ENCODE measurements around the gene ARHGAP28. TPM values are rescaled to one million over a fixed set of nuclear protein-coding genes. Genes with fewer than 3 reads are reported as not detected.
"Not testable (repeated sequence)": the region's sequence is repeated elsewhere in the genome, so short reads cannot be mapped to it uniquely, and the experiment has no call there.

The ARHGAP28 gene
- total RNA-seq, 1 experiment from 2014 or later: not detected

GRCh38 chr18:6843308-6843707 is 113.8 kb downstream of the ARHGAP28 start:
- CTCF ChIA-PET: no interaction called here
- no peak for DNase-seq
- H3K27ac Mint-ChIP-seq (ENCODE audit: unreplicated experiment): no peak overlapping the region
- no peak for TF ChIP-seq CTCF (IDR thresholded peaks at IDR 0.05; ENCODE audit: unreplicated experiment)
- no peaks in the 10 kb centered on the region for H3K4me1 Mint-ChIP-seq (ENCODE audit: low read depth, unreplicated experiment)
- H3K27me3 Mint-ChIP-seq (ENCODE audit: unreplicated experiment): peaks cover 40% of the 10 kb centered on the region
- H3K9me3 Mint-ChIP-seq (ENCODE audit: low read depth, unreplicated experiment): no peaks in the 10 kb centered on the region
- no peak overlapping the region for H3K4me3 Mint-ChIP-seq (ENCODE audit: low read depth, unreplicated experiment)
- no TSS peak for BruUV-seq (replicated peaks)
- intact Hi-C loops (cut with micrococcal nuclease; ENCODE audit: unreplicated experiment): no loop called here
- no peaks in the 10 kb centered on the region for H3K36me3 Mint-ChIP-seq (ENCODE audit: insufficient read depth, unreplicated experiment)

- H3K27ac Mint-ChIP-seq (ENCODE audit: unreplicated experiment); H3K4me3 Mint-ChIP-seq (ENCODE audit: low read depth, unreplicated experiment); H3K9me3 Mint-ChIP-seq (ENCODE audit: low read depth, unreplicated experiment); BruUV-seq (replicated peaks); H3K36me3 Mint-ChIP-seq (ENCODE audit: insufficient read depth, unreplicated experiment); DNase-seq; CTCF ChIA-PET; H3K4me1 Mint-ChIP-seq (ENCODE audit: low read depth, unreplicated experiment); intact Hi-C loops (cut with micrococcal nuclease; ENCODE audit: unreplicated experiment): not testable (repeated sequence)
- peaks cover 26% of the 10 kb centered on the region for H3K27me3 Mint-ChIP-seq (ENCODE audit: unreplicated experiment)
These were observed 116.0 kb downstream of the ARHGAP28 start for GRCh38 chr18:6845521-6845920.

- Mint-ChIP-seq H3K27ac (ENCODE audit: unreplicated experiment) (no peak overlapping the region), H3K4me3 (ENCODE audit: low read depth, unreplicated experiment) (no peak overlapping the region), H3K36me3 (ENCODE audit: insufficient read depth, unreplicated experiment) (no peaks in the 10 kb centered on the region), H3K9me3 (ENCODE audit: low read depth, unreplicated experiment) (no peaks in the 10 kb centered on the region), H3K4me1 (ENCODE audit: low read depth, unreplicated experiment) (no peaks in the 10 kb centered on the region), H3K27me3 (ENCODE audit: unreplicated experiment) (peaks cover 14% of the 10 kb centered on the region)
- no peak for DNase-seq
- no TSS peak for BruUV-seq (replicated peaks)
- CTCF ChIA-PET: no interaction called here
- intact Hi-C loops (cut with micrococcal nuclease; ENCODE audit: unreplicated experiment): no loop called here
- no peak for TF ChIP-seq CTCF (IDR thresholded peaks at IDR 0.05; ENCODE audit: unreplicated experiment)
These were observed 120.9 kb downstream of the ARHGAP28 start for GRCh38 chr18:6850396-6850795.

GRCh38 chr18:6851480-6851879 is 122.0 kb downstream of the ARHGAP28 start:
- BruUV-seq (replicated peaks): no TSS peak
- no peaks in the 10 kb centered on the region for H3K9me3 Mint-ChIP-seq (ENCODE audit: low read depth, unreplicated experiment)
- H3K4me1 Mint-ChIP-seq (ENCODE audit: low read depth, unreplicated experiment): no peaks in the 10 kb centered on the region
- no peak for DNase-seq
- no peak overlapping the region for H3K27ac Mint-ChIP-seq (ENCODE audit: unreplicated experiment)
- TF ChIP-seq CTCF (IDR thresholded peaks at IDR 0.05; ENCODE audit: unreplicated experiment): no peak
- H3K4me3 Mint-ChIP-seq (ENCODE audit: low read depth, unreplicated experiment): no peak overlapping the region
- CTCF ChIA-PET: no interaction called here
- peaks cover 14% of the 10 kb centered on the region for H3K27me3 Mint-ChIP-seq (ENCODE audit: unreplicated experiment)
- intact Hi-C loops (cut with micrococcal nuclease; ENCODE audit: unreplicated experiment): no loop called here
- H3K36me3 Mint-ChIP-seq (ENCODE audit: insufficient read depth, unreplicated experiment): no peaks in the 10 kb centered on the region

GRCh38 chr18:6854811-6855210 is 125.3 kb downstream of the ARHGAP28 start:
- Mint-ChIP-seq H3K4me1 (ENCODE audit: low read depth, unreplicated experiment) (no peaks in the 10 kb centered on the region), H3K27me3 (ENCODE audit: unreplicated experiment) (no peaks in the 10 kb centered on the region), H3K9me3 (ENCODE audit: low read depth, unreplicated experiment) (no peaks in the 10 kb centered on the region), H3K4me3 (ENCODE audit: low read depth, unreplicated experiment) (no peak overlapping the region), H3K27ac (ENCODE audit: unreplicated experiment) (no peak overlapping the region), H3K36me3 (ENCODE audit: insufficient read depth, unreplicated experiment) (no peaks in the 10 kb centered on the region)
- intact Hi-C loops (cut with micrococcal nuclease; ENCODE audit: unreplicated experiment): no loop called here
- DNase-seq: no peak
- TF ChIP-seq CTCF (IDR thresholded peaks at IDR 0.05; ENCODE audit: unreplicated experiment): no peak
- CTCF ChIA-PET: no interaction called here
- BruUV-seq (replicated peaks): no TSS peak

Measured in Calu3 (cell line).